ENCODE data around the gene TAF1C. TPM values are rescaled to one million over a fixed set of nuclear protein-coding genes. Genes with fewer than 3 reads are reported as not detected.

Gene TAF1C
- total RNA-seq, 2 experiments from 2014 or later: 59.3 to 66.2 TPM

DNA sequence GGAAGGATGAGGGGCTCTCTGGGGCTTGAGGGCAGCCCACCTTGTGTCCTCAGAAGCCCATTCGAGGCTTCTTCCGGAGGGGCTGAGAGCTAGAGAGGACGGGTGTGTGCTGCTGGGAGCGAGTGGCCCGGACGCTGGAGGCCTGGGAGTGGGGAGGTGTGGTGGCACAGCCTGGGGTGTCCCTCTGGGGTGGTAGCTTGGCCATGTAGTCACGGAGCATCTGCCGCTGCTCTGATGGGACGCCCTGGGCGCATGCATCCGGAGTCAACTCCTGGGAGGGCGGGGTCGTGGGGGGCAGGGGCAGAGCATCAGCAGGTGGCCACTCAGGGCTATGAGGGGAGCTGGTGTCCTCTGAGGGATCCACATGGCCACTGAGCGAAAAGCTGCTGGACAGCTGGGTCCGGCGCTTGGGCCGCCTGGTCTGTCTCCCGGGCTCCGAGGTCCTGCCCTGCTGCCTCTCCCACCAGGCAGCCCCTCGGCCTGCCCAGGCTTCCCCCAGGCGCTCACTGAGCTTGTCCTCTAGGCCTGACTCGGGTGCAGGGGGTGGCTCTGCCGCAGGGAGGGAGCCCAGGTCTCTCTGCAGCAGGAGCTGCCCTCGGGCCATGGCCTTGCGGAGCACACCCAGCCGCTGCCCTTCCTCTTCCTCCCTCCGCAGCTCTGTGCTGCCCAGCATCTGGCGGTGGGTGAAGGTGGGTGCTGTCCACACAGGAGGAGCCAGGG, 7.8 kb downstream of the TAF1C start:
- H3K4me1 Mint-ChIP-seq (ENCODE audit: low read depth): peaks cover 17% of the 10 kb centered on the region
- CTCF ChIA-PET: interaction anchor here (0.7 to 1.2 kb wide), 4 partner anchors 8 to 116 kb away, joined by 3 read pairs; partner anchors contain the start of gene TAF1C
- DNase-seq: no peak
- H3K4me3 Mint-ChIP-seq: no peak overlapping the region
- intact Hi-C loops (cut with micrococcal nuclease): no loop called here
- peaks cover 8% of the 10 kb centered on the region for H3K36me3 Mint-ChIP-seq (ENCODE audit: low read depth)
- H3K27me3 Mint-ChIP-seq (ENCODE audit: low read depth): no peaks in the 10 kb centered on the region
- H3K27ac Mint-ChIP-seq: peak overlapping the region; percentile 81
- H3K9me3 Mint-ChIP-seq: no peaks in the 10 kb centered on the region

DNA sequence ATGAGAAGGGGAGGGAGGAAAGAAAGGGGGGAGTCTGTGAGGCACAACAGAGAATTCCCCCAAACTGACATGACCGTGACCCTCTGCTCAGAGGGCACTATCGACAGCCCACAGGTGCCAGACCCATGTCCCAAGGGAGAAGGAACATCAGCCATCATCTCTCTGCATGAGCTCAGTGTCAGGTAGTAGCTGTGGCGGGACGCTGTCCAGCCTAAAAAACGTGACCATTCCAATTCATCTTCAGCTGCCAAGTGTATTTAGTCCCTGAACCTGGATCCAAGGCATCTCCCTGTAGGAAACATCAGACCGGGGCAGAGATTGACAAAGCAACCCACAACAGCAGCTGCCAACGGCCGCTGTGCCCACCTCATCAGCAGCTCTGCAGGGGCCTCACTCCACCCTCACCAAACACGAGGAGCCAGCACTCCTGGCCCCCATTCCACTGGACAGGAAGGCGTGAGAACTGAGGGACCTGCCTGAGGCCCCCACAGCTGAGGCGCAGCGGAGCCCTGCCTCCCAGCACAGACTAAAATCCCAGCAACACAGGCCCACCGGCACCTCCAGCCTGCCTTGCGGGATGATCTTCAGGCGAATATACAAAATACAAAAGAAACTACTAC, 8.6 kb downstream of the TAF1C start:
- H3K4me1 Mint-ChIP-seq (ENCODE audit: low read depth): peaks cover 17% of the 10 kb centered on the region
- H3K9me3 Mint-ChIP-seq: no peaks in the 10 kb centered on the region
- intact Hi-C loops (cut with micrococcal nuclease): no loop called here
- H3K4me3 Mint-ChIP-seq: no peak overlapping the region
- no peaks in the 10 kb centered on the region for H3K27me3 Mint-ChIP-seq (ENCODE audit: low read depth)
- peak overlapping the region; percentile 81 for H3K27ac Mint-ChIP-seq
- no peak for DNase-seq
- H3K36me3 Mint-ChIP-seq (ENCODE audit: low read depth): peaks cover 8% of the 10 kb centered on the region
- CTCF ChIA-PET: interaction anchor here (0.7 to 7.1 kb wide), 4 partner anchors 9 to 101 kb away, joined by 3 to 138 read pairs (median 6); partner anchors contain the start of gene TAF1C

DNA sequence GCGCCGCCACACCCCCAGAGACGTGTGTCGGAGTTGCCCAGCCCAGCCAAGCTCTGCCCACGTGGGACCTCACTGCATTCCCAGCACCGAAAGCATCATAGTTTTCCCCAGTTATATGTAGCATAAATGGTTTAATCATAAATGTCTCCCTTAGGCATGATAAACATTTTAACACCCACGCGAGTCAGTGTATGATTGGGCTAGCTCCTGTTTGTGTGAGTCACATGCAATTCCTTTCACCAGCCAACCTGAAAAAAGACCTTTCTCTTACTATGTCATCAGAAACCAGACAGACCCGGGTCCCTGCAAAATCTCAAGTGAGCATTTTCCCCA, 9.2 kb downstream of the TAF1C start:
- peaks cover 17% of the 10 kb centered on the region for H3K4me1 Mint-ChIP-seq (ENCODE audit: low read depth)
- peak; percentile 26 for DNase-seq
- CTCF ChIA-PET: interaction anchor here (1.3 to 7.1 kb wide), 2 partner anchors 9 to 91 kb away, joined by 8 to 138 read pairs; partner anchors contain the start of gene TAF1C
- H3K27me3 Mint-ChIP-seq (ENCODE audit: low read depth): no peaks in the 10 kb centered on the region
- no peak overlapping the region for H3K4me3 Mint-ChIP-seq
- peaks cover 5% of the 10 kb centered on the region for H3K36me3 Mint-ChIP-seq (ENCODE audit: low read depth)
- intact Hi-C loops (cut with micrococcal nuclease): no loop called here
- H3K27ac Mint-ChIP-seq: peak overlapping the region; percentile 81
- H3K9me3 Mint-ChIP-seq: no peaks in the 10 kb centered on the region

DNA sequence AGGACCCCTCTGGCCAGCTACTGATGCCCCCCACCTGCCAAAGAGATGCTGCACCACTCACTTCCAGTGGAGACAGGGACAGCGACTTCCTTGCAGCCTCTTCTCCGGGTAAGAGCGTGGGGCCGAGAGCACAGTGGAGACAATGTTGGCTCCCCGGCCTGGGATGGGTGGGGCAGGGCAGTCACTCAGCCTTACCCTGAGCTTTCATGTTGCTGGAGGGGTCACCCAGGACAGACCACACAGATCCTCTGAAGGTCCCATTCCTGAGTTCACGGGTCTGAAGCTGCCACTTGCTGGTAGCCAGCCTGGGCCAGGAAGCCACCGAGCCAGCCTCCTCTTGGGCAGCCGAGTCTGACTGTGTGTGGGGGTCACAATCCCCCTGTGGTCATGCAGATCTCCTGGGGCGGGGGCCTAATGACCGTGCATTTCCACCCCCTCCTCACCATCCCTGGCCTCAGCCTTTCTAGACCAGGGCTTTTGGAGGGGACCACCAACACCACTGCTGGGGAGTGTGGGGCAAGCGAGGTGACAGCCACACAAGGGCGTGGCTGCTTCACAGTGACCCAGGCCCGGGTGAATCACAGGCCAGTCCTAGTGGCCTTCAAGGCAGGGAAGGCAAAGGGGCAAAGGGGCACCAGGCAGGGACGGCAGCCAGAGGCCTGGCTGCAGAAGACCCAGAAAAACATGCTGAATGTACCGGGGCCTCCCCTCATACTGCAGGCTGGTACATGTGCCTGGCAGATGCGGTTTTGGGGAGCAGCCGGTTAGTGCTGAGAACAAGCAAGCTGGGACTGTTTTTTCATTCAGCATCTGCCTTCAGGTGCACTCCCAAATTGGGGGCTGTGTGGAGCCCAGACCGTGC, 10.4 kb downstream of the TAF1C start:
- Mint-ChIP-seq H3K27ac (no peak overlapping the region), H3K27me3 (ENCODE audit: low read depth) (no peaks in the 10 kb centered on the region), H3K4me3 (no peak overlapping the region), H3K4me1 (ENCODE audit: low read depth) (peaks cover 17% of the 10 kb centered on the region), H3K9me3 (no peaks in the 10 kb centered on the region), H3K36me3 (ENCODE audit: low read depth) (peaks cover 4% of the 10 kb centered on the region)
- DNase-seq: no peak
- CTCF ChIA-PET: interaction anchor here (0.7 to 7.1 kb wide), 24 partner anchors 9 to 249 kb away, joined by 3 to 138 read pairs (median 4); partner anchors contain the start of genes MBTPS1 and TAF1C
- intact Hi-C loops (cut with micrococcal nuclease): no loop called here

DNA sequence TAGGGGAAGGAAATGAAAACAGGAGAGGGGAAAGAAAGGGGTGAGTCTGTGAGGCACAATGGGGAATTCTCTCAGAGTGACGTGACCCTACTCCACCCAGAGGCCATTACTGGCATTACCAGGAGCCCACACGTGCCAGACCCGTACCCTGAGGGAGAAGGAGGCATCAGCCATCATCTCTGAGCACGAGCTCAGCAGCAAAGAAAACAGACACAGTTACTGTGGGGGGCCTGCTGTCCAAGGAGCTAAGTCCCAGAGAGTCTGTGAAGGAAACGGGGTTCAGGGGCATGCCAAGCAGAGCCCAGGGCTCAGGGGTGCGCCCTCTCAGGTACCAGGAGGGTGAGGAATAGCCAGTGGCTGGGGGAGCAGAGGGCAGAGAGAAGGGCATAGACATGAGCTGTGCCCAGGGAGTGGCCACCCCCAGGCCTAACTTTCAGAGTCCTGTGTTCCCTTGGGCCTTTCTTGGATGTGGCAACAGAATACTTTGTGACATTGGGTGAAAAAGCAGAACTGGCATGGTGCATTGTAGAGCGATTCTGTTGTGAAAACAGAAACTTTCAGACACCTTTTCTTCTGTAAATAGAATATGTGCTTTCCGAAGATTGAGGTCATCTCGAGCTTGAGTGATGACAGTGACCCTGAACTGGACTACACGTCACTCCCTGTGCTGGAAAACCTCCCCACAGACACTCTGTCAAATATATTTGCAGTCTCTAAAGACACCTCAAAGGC, 11.3 kb downstream of the TAF1C start:
- Mint-ChIP-seq H3K27me3 (ENCODE audit: low read depth) (no peaks in the 10 kb centered on the region), H3K27ac (no peak overlapping the region), H3K4me3 (no peak overlapping the region), H3K36me3 (ENCODE audit: low read depth) (peaks cover 3% of the 10 kb centered on the region), H3K4me1 (ENCODE audit: low read depth) (peaks cover 17% of the 10 kb centered on the region), H3K9me3 (no peaks in the 10 kb centered on the region)
- DNase-seq: peak; percentile 83
- CTCF ChIA-PET: interaction anchor here (0.6 to 7.1 kb wide), 31 partner anchors 9 to 309 kb away, joined by 3 to 138 read pairs (median 4); partner anchors contain the start of genes MBTPS1 and TAF1C
- intact Hi-C loops (cut with micrococcal nuclease): loop anchor here (1.0 to 2.0 kb wide), 3 partner anchors 31 to 219 kb away; partner anchors contain the start of genes DNAAF1 and HSDL1

DNA sequence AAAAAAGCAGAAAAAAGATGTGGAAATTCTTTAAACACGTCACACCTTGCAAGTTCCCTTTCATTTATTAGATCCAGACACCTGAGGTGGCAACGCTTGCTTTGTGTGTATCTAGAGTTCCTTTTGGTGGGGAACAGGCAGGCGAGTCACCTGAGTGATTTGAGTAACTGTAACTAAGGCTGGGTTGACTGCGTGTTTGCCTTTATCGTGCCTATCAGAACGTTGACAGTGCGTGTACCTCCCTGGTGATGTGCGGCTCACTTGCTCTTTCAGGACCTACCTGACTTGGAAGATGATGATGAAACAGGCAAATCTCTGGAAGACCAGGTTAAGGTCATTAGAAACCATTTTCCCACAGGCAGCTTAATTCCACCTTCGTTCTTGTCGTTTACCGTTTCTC, 12.5 kb downstream of the TAF1C start:
- intact Hi-C loops (cut with micrococcal nuclease): loop anchor here (2.0 kb wide), 1 partner anchor 30 kb away; the partner anchor contains the start of genes DNAAF1 and HSDL1
- Mint-ChIP-seq H3K27me3 (ENCODE audit: low read depth) (peaks cover 2% of the 10 kb centered on the region), H3K27ac (no peak overlapping the region), H3K9me3 (no peaks in the 10 kb centered on the region), H3K4me3 (no peak overlapping the region), H3K36me3 (ENCODE audit: low read depth) (peaks cover 3% of the 10 kb centered on the region), H3K4me1 (ENCODE audit: low read depth) (peaks cover 17% of the 10 kb centered on the region)
- CTCF ChIA-PET: interaction anchor here (0.6 to 7.1 kb wide), 16 partner anchors 8 to 218 kb away, joined by 3 to 138 read pairs (median 6); partner anchors contain the start of genes MBTPS1 and TAF1C
- DNase-seq: no peak

DNA sequence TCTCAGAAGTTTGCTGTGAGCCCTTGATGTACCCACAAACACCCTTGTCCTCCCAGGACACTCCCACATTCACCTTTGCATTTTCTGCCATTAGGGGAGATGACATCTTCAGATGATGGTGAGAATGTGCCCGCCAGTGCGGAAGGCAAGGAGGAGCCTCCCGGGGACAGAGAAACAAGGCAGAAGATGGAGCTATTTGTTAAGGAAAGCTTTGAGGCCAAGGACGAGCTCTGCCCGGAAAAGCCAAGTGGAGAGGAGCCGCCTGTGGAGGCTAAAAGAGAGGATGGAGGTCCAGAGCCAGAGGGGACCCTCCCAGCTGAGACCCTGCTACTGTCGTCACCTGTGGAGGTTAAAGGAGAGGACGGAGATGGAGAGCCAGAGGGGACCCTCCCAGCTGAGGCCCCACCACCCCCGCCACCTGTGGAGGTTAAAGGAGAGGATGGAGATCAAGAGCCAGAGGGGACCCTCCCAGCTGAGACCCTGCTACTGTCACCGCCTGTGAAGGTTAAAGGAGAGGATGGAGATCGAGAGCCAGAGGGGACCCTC, 17.0 kb downstream of the TAF1C start:
- H3K9me3 Mint-ChIP-seq: no peaks in the 10 kb centered on the region
- no peak overlapping the region for H3K27ac Mint-ChIP-seq
- no peaks in the 10 kb centered on the region for H3K4me1 Mint-ChIP-seq (ENCODE audit: low read depth)
- H3K36me3 Mint-ChIP-seq (ENCODE audit: low read depth): no peaks in the 10 kb centered on the region
- H3K27me3 Mint-ChIP-seq (ENCODE audit: low read depth): peaks cover 5% of the 10 kb centered on the region
- DNase-seq: no peak
- H3K4me3 Mint-ChIP-seq: no peak overlapping the region
- CTCF ChIA-PET: interaction anchor here (1.4 to 2.0 kb wide), 2 partner anchors 17 kb away, joined by 4 to 5 read pairs; partner anchors contain the start of gene TAF1C
- intact Hi-C loops (cut with micrococcal nuclease): no loop called here

DNA sequence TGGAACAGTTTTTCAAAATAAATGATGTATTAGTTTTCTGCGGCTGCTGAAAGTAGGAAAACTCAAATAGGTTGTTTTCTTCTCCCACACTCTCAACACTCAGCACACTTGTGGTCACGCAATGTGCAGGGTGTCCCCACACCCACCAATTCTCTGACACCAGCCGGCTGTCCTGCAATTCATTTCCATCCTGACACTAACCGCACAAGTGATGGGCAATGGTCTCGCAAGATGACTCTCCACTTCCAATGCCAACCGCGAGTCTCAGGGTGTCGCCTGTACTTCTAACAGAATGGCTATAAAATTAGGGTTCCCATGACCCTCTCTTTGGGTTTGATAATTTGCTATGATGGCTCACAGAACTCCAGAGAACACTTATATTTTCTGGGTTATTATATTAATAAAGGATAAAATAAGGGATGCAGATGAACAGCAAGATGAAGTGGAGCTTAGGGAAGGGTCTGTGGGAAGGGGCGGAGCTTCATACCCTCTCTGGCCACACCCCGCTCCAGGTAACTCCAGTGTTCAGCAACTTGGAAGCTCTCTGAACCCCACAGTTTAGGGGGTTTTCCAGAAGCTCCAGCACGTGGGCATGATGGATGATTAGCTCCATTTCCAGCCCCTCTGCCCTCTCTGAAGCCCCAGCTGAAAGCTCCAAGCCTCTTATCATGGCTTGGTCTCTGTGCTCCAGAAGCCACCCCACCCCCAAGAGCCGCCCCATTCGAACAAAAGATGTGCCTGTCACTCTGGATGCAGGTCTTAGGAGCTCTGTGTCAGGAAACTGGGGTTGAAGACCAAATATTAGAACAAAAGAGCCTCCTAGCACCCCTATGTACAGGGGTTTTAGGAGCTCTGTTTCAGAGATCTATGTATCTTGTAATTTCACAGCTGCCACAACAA, 19.8 kb downstream of the TAF1C start:
- DNase-seq: no peak
- Mint-ChIP-seq H3K27ac (no peak overlapping the region), H3K27me3 (ENCODE audit: low read depth) (peaks cover 5% of the 10 kb centered on the region), H3K9me3 (no peaks in the 10 kb centered on the region), H3K4me1 (ENCODE audit: low read depth) (no peaks in the 10 kb centered on the region), H3K4me3 (no peak overlapping the region), H3K36me3 (ENCODE audit: low read depth) (no peaks in the 10 kb centered on the region)
- intact Hi-C loops (cut with micrococcal nuclease): no loop called here
- CTCF ChIA-PET: interaction anchor here (0.7 to 2.1 kb wide), 5 partner anchors 9 to 126 kb away, joined by 3 to 14 read pairs (median 4); partner anchors contain the start of gene TAF1C

DNA sequence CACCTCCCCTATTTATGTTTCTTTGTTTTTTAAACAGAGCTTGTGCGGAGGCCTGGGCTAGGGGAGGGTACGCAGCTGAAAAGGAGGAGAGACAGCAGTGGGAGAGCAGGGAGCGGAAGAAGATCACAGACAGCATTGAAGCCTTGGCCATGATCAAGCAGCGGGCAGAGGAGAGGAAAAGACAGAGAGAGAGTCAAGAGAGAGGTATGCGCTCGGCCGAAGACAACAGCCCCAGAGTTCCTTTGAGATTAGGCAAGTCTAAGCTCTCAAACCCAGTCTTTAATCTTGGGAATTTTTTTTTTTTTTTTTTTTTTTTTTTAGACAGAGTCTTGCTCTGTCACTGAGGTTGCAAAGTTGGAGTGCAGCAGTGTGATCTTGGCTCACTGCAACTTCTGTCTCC, 21.1 kb downstream of the TAF1C start:
- intact Hi-C loops (cut with micrococcal nuclease): no loop called here
- no peaks in the 10 kb centered on the region for H3K9me3 Mint-ChIP-seq
- no peak overlapping the region for H3K27ac Mint-ChIP-seq
- DNase-seq: no peak
- H3K4me1 Mint-ChIP-seq (ENCODE audit: low read depth): no peaks in the 10 kb centered on the region
- H3K4me3 Mint-ChIP-seq: no peak overlapping the region
- CTCF ChIA-PET: interaction anchor here (0.6 to 2.1 kb wide), 3 partner anchors 10 to 98 kb away, joined by 3 to 14 read pairs (median 3); partner anchors contain the start of gene MBTPS1
- H3K27me3 Mint-ChIP-seq (ENCODE audit: low read depth): peaks cover 5% of the 10 kb centered on the region
- no peaks in the 10 kb centered on the region for H3K36me3 Mint-ChIP-seq (ENCODE audit: low read depth)

DNA sequence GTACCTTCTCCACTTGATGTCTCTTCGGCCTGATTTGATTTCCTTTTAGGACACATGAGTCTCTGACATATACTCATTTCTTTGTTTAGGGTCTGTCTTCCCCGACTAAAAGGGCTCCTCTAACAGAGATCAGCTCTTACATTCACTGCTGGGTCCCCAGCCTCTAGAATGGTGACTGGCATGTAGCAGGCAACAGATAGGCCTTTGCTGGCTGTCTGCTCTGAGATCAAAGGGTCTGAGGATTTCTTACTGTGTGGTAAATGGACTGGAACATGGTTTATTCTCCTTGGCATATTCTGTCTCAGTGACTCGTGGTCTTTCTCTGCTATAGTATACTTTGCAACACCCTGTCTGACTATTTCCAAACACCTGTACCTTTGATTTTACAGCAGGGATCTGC, 25.1 kb downstream of the TAF1C start:
- Mint-ChIP-seq H3K4me3 (no peak overlapping the region), H3K27ac (no peak overlapping the region), H3K4me1 (ENCODE audit: low read depth) (peaks cover 2% of the 10 kb centered on the region), H3K9me3 (no peaks in the 10 kb centered on the region), H3K36me3 (ENCODE audit: low read depth) (no peaks in the 10 kb centered on the region), H3K27me3 (ENCODE audit: low read depth) (peaks cover 11% of the 10 kb centered on the region)
- DNase-seq: no peak
- intact Hi-C loops (cut with micrococcal nuclease): no loop called here
- CTCF ChIA-PET: interaction anchor here (1.4 kb wide), 1 partner anchor 14 kb away, joined by 9 read pairs; no protein-coding TSS in a partner anchor

All from activated naive CD4-positive, alpha-beta T cell treated with anti-CD3 and anti-CD28 coated beads for 36 hours (primary cell).